ENCODE measurements around the gene CPT1A.
"Not testable (repeated sequence)": the region's sequence is repeated elsewhere in the genome, so short reads cannot be mapped to it uniquely, and the experiment has no call there.

The CPT1A gene

DNA sequence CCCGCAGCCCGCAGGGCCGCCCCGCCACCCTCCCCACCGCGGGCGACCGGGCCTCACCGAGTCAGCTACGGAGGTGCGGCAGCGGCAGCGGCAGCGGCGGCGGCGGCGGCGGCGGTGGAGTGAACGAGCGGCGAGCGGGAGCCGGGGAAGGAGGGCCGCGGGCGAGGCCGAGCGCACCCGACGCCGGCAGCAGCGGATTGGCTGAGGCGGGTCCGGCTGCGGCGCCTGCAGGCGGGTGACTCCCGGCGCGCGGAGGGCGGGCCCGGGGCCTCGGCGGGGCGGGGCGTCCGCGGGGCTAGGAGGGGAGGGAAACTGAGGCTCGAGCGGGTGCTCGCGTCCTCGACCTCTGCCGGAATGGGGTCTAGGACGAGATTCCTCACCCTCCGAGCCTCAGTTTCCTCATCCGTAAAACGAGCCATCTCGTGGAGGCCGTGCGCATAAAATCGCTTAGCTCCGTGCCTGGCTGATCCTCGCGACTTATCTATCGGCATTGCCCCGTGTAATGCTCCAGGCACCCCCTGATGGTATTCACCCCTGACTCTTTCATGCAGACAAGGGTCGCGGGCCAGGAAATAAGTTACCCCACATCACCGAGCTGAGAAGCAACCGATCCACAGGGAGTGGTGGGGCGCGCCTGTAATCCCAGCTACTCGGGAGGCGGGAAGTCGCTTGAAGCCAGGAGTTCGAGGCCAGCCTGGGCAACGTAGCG is at the start of gene CPT1A:
Gene CPT1A (minus strand): TSS at position 199 of the 709 bp plus-strand sequence. CDS start 26,442 bp downstream, outside the sequence.
- peak; percentile 83 for DNase-seq

GRCh38 chr11:68890490-68891231 is 48.9 kb upstream of the CPT1A start:
- no peak for DNase-seq

DNA sequence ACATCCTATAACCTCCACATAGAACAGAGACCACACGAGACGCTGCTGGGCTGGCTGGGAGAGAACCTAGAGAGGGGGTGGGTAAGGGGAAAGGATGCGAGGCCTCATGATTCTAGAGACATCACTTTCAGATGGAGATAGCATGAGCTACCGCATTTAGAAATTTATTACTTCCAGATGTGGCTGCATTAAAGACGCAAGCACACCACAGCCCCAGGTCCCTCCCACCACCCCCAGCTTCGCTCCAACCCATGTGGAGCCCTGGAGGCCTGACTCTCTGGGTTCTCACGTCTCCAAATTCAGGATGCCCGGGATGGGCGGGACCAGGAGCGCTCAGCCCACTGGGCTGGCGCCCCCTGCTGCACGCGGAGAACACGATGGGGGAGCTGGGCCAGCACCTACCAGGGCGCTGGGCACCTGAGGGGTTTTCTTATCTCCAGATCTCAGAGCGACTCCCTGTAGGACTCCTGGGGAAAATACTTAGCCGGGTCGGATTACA is 48.3 kb upstream of the CPT1A start:
- no peak for DNase-seq

- not testable (repeated sequence) for DNase-seq
These were observed 43.1 kb upstream of the CPT1A start for GRCh38 chr11:68884827-68885226.

DNA sequence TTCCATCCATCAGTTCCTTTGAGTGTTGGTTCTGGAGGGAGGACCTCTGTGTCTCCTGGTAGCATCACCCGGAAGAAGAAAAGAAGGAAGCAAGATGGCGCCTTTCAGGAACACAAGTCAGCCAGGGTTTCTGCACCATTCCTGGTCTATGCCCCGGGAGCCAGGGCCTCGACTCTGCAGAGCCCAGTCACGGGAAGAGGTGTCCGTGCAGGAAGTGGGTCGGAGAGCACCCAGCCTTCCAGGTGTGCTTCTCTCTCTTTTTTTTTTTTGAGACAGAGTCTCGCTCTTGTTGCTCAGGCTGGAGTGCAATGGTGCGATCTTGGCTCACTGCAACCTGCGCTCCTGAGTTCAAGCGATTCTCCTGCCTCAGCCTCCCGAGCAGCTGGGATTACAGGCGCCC is 40.7 kb upstream of the CPT1A start:
- no peak for DNase-seq

DNA sequence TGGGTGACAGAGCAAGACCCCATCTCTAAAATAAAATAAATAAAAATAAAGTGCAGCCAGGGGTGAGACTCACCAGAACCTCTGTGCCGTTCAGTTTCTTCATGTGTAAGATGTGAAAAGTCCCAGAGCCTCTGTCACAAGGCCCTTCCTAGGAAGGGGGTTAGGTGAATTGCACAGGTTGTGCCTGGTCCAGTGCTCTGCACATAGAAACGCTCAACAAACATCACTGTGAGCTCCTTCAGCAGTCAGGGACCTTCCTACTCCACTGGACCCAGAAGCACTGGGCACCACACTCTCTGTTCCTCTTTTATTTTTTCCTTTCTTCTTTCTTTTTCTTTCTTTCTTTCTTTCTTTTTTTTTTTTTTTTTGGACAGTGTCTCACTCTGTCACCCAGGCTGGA is 39.6 kb upstream of the CPT1A start:
- DNase-seq, result no peak

DNA sequence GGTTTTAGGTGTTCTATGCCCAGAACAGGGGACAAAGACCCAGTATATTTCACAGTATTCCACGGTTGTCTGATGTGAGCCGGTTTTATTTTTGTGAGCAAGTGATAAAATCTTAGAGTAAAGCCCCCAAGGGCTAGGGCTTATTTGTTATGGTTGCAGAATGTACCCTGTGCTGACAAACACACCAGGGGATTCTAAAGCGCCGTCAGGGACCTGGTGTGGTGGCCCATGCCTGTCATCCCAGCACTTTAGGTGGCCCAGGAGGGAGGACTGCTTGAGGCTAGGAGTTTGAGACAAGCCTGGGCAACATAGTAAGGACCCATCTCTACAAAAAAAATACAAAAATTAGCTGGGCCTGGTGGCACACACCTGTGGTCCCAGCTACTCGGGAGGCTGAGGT is 39.1 kb upstream of the CPT1A start:
- no peak for DNase-seq

GRCh38 chr11:68878022-68878421 is 36.3 kb upstream of the CPT1A start:
- no peak for DNase-seq

DNA sequence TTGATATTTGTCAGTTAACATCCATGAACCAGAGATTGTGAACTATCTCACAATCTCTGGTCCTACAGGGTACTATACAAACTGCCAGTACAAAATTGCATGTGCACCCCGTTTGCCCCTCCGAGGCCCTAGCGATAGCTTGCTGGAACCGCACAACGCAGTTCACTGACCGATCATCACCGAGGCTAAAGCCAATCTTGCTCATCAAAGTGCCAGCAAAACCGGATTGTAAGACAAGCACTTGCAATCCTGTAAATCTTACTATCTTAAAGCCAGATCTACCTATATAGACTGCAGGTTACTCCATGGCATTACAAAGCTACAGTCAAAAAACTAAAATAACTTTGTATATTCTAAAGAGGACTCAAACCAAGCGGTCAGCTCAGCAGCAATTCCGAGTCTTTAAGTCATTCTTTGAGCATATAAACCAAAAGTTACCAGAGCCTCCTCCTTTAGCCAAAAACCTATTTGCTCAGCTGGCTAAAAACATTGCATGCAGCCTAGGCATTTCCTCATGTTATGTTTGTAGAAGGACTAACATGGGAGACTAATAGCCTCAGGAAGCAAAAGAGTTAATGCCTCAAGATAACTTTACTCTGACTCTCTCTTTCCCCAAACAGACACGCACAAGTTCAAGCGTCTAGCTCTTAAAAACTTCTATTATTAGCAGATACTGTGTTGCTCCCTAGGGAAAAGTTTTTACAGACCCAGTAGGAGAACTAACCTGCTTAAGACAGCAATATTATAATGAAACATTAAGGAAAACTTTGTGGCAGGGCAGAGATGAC is 30.7 kb upstream of the CPT1A start:
- no peak for DNase-seq

- no peak for DNase-seq
These were observed 28.8 kb upstream of the CPT1A start for GRCh38 chr11:68870470-68870869.

DNA sequence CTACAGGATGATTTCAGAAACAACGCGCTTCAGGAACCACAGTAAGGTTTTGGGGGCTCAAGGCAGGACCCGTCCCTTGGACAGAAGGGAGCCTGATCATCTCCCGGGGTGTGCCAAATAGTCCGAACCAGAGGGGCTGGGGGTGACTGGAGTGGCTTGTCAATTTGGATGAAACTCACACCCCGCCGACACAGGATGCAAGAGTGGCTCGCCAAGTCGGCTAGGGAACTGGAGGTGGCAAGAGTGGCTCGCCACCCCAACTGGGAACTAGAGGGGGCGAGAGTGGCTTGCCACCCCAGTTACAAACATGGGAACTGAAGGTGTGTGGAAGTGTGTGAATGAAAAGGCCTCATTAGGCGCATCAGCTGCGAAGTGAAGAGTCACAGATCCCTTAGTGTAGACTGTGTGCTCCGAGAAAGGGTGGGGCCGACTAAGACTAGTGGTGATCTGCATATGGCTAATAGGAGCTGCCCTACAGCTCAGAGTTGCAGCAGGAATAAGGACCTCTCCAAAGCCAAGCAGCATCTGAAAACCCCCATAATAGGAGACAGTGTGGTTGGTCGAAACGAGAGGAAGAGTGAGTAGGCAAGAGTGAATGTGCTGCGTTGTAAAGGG is 26.6 kb upstream of the CPT1A start:
- no peak for DNase-seq

- no peak for DNase-seq
These were observed 25.4 kb upstream of the CPT1A start for GRCh38 chr11:68867066-68867465.

- no peak for DNase-seq
These were observed 23.5 kb upstream of the CPT1A start for GRCh38 chr11:68865241-68865640.

DNA sequence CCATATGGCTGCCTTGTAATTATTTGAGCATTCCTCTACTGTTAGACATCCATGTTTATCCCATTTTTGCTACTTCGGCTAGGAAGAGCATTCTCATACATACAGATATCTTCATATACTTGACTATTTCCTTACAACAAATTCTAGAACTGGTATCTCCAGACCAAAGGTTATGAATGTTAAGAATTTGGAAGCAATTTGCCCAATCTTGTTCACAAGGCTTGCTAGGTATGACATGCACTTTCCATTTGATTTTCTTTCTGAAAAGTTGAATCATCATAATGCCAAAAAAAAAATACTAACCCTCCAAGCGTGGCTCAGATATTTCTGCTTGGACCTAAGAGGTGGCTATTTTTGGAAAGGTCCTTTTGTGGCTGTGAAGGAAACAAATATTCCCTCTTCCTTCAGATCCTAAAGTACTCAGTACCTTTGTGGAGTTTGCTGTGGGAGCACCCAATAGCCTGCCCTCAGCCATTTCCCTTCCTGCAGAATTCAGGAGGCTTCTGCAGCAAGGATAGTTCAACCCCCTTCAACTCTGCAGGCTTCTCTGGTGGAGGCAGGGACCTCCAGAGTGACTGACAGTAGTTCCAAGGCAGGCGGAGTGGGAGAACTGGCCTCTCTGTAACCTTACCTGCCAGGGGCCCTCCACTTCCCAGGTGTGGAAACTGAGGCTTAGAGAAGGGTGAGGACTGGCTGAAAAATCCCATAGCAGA is 22.0 kb upstream of the CPT1A start:
- DNase-seq, result no peak

DNA sequence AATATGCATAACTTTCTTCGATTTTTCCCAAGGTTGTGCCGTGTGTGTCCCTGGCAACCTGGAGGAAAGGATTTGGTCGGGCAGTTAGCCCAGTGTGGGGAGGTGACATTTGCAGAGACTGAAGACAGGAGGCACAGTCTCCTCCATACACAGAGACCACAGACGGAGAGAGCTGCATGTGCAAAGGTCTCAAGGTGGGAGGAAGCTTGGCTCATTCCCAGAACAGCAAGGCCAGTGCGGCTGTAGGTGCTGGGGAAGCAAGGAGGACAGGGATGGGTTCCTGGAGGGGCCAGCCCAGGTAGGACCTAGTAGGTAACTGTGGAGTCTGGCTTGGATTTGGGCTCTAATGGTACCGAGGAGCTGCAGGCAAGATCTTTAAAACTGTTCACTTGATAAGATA is 20.7 kb upstream of the CPT1A start:
- DNase-seq, result no peak

GRCh38 chr11:68859123-68859522 is 17.4 kb upstream of the CPT1A start:
- DNase-seq, result no peak

- DNase-seq, result no peak
These were observed 15.4 kb upstream of the CPT1A start for GRCh38 chr11:68857037-68857586.

GRCh38 chr11:68856425-68857030 is 14.8 kb upstream of the CPT1A start:
- DNase-seq, result not testable (repeated sequence)

GRCh38 chr11:68855205-68855981 is 13.7 kb upstream of the CPT1A start:
- DNase-seq, result no peak

- no peak for DNase-seq
These were observed 12.7 kb upstream of the CPT1A start for GRCh38 chr11:68854273-68854958.
